H1 (cell line): ENCODE data around the gene SLC35D2. TPM values are rescaled to one million over a fixed set of nuclear protein-coding genes. Genes with fewer than 3 reads are reported as not detected.

ENCODE experiments used
- CTCF ChIA-PET: fragments of 300-600 bp; sonication (Branson Sonifier 250); formaldehyde crosslinking; loops from one replicate; lab custom pipeline; 2021; ENCODE audit not compliant: partially characterized antibody; lab: Charles Lee
- POLR2A ChIA-PET: fragments of 300-600 bp; sonication (Branson Sonifier 250); formaldehyde crosslinking; loops from one replicate; lab custom pipeline; 2021; ENCODE audit warnings: inconsistent platforms; ENCODE audit not compliant: partially characterized antibody; lab: Charles Lee
- DNase-seq, 2 experiments: peaks; one replicate each; pipeline versions ENCODE4 v3.0.0 to v3.0.0-alpha.2; 2010 to 2022; ENCODE audit warnings: low spot score in 2 of 2, low read depth in 1 of 2, mixed read lengths in 1 of 2
- FAIRE-seq: peaks from 2 replicates; lab custom pipeline; 2011; peaks lifted over from hg19 to GRCh38; lab: Jason Lieb, UNC
- H2AFZ ChIP-seq: 2 replicates; pipeline ENCODE4 v1.8.1; 2012; ENCODE audit warnings: low read length, inconsistent platforms
- H2AK5ac ChIP-seq: 2 replicates; pipeline ENCODE4 v1.6.1; 2013; ENCODE audit warnings: low read depth, low read length
- H2BK120ac ChIP-seq: replicated peaks from 2 replicates; pipeline ENCODE3; 2013; ENCODE audit warnings: low read depth, low read length, inconsistent platforms
- H2BK12ac ChIP-seq: 2 replicates; pipeline ENCODE4 v1.6.1; 2013; ENCODE audit warnings: low read depth, low read length
- H2BK15ac ChIP-seq: 2 replicates; pipeline ENCODE4 v1.6.1; 2013; ENCODE audit warnings: low read length
- H2BK20ac ChIP-seq: 2 replicates; pipeline ENCODE4 v1.6.1; 2013; ENCODE audit warnings: low read length
- H2BK5ac ChIP-seq: 2 replicates; pipeline ENCODE4 v1.6.1; 2013; ENCODE audit warnings: low read depth, low read length
- H3K14ac ChIP-seq: 2 replicates; pipeline ENCODE4 v1.6.1; 2013; ENCODE audit warnings: inconsistent platforms; ENCODE audit not compliant: insufficient read length
- H3K18ac ChIP-seq: 2 replicates; pipeline ENCODE4 v1.6.1; 2013; ENCODE audit warnings: low read length; ENCODE audit errors: extremely low read depth
- H3K23ac ChIP-seq: 2 replicates; pipeline ENCODE4 v1.6.1; 2013; ENCODE audit warnings: inconsistent platforms; ENCODE audit not compliant: insufficient read length
- H3K23me2 ChIP-seq: 2 replicates; pipeline ENCODE4 v1.6.1; 2013; ENCODE audit warnings: low read depth, low read length
- H3K27ac ChIP-seq: 2 replicates; pipeline ENCODE4 v1.6.1; 2011; ENCODE audit warnings: low read depth, low read length, inconsistent platforms
- H3K27me3 ChIP-seq, 4 experiments: replicated peaks in 1 of 4; 1 replicate in 1 of 4; 2 replicates in 3 of 4; pipeline versions ENCODE4 v1.6.1 to v1.8.1; 2011 to 2013; ENCODE audit warnings: low read length in 3 of 4, mild to moderate bottlenecking in 3 of 4, inconsistent platforms in 2 of 4, mixed read lengths in 2 of 4, moderate library complexity in 1 of 4; ENCODE audit not compliant: control insufficient read depth in 3 of 4, insufficient read depth in 3 of 4; ENCODE audit errors: extremely low read depth in 1 of 4
- H3K36me3 ChIP-seq, 4 experiments: 2 replicates each; pipeline versions ENCODE4 v1.6.1 to v1.8.1; 2011 to 2013; ENCODE audit warnings: mild to moderate bottlenecking in 4 of 4, low read length in 3 of 4, moderate library complexity in 2 of 4, control low read depth in 1 of 4, inconsistent platforms in 1 of 4; ENCODE audit not compliant: insufficient read depth in 4 of 4, control insufficient read depth in 2 of 4
- H3K4ac ChIP-seq: replicated peaks from 2 replicates; pipeline ENCODE3; 2013; ENCODE audit warnings: low read length, low read depth, mixed read lengths, inconsistent platforms; ENCODE audit not compliant: insufficient read length
- H3K4me1 ChIP-seq, 4 experiments: replicated peaks in 1 of 4; 1 replicate in 1 of 4; 2 replicates in 3 of 4; pipeline versions ENCODE4 v1.6.1 to v1.8.1; 2011 to 2013; ENCODE audit warnings: low read length in 3 of 4, inconsistent platforms in 2 of 4, mixed read lengths in 1 of 4; ENCODE audit not compliant: insufficient read depth in 4 of 4, control insufficient read depth in 3 of 4
- H3K4me2 ChIP-seq, 2 experiments: 2 replicates each; pipeline versions ENCODE4 v1.6.1 to v1.8.1; 2011 to 2013; ENCODE audit warnings: low read depth in 2 of 2, low read length in 2 of 2, control low read depth in 1 of 2, inconsistent platforms in 1 of 2, mild to moderate bottlenecking in 1 of 2; ENCODE audit not compliant: insufficient read depth in 1 of 2
- H3K4me3 ChIP-seq, 4 experiments: fragments of 200-600, 300-600 bp in 1 of 4; sonication (generic), shearing (Covaris generic), sonication (Bioruptor Twin) in 1 of 4; 2 replicates each; pipeline versions ENCODE4 v1.5.1 to v1.8.1; 2011 to 2016; ENCODE audit warnings: low read length in 4 of 4, low read depth in 3 of 4, control low read depth in 2 of 4, inconsistent platforms in 2 of 4, mild to moderate bottlenecking in 2 of 4, mixed read lengths in 1 of 4, moderate library complexity in 1 of 4; ENCODE audit not compliant: insufficient read depth in 2 of 4; ENCODE audit errors: extremely low read depth in 1 of 4
- H3K56ac ChIP-seq: replicated peaks from 2 replicates; pipeline ENCODE3; 2013; ENCODE audit warnings: low read depth, mild to moderate bottlenecking, mixed read lengths, low read length, inconsistent platforms; ENCODE audit not compliant: insufficient read length
- H3K79me1 ChIP-seq: 2 replicates; pipeline ENCODE4 v1.6.1; 2013; ENCODE audit warnings: low read depth, low read length, control low read depth
- H3K79me2 ChIP-seq, 2 experiments: 2 replicates each; pipeline versions ENCODE4 v1.6.1 to v1.8.1; 2012 to 2013; ENCODE audit warnings: low read length in 2 of 2, mild to moderate bottlenecking in 2 of 2, inconsistent platforms in 1 of 2; ENCODE audit not compliant: insufficient read depth in 2 of 2, control insufficient read depth in 1 of 2
- H3K9ac ChIP-seq, 4 experiments: replicated peaks in 1 of 4; 1 replicate in 1 of 4; 2 replicates in 3 of 4; pipeline versions ENCODE4 v1.6.1 to v1.8.1; 2011 to 2013; ENCODE audit warnings: low read depth in 3 of 4, low read length in 3 of 4, control low read depth in 2 of 4, mild to moderate bottlenecking in 2 of 4, moderate library complexity in 2 of 4, inconsistent platforms in 1 of 4; ENCODE audit errors: extremely low read depth in 1 of 4
- H3K9me3 ChIP-seq, 2 experiments: 2 replicates each; pipeline versions ENCODE4 v1.6.1 to v1.8.1; 2012 to 2013; ENCODE audit warnings: mild to moderate bottlenecking in 2 of 2, moderate library complexity in 2 of 2, control low read depth in 1 of 2, inconsistent platforms in 1 of 2, low read depth in 1 of 2, low read length in 1 of 2, mixed read lengths in 1 of 2; ENCODE audit not compliant: insufficient read depth in 2 of 2
- H4K20me1 ChIP-seq, 2 experiments: replicated peaks in 1 of 2; 2 replicates each; pipeline versions ENCODE3 to v1.8.1; 2011 to 2013; ENCODE audit warnings: inconsistent platforms in 2 of 2, low read length in 2 of 2, mild to moderate bottlenecking in 1 of 2; ENCODE audit not compliant: insufficient read depth in 2 of 2, control insufficient read depth in 1 of 2
- H4K5ac ChIP-seq: 2 replicates; pipeline ENCODE4 v1.6.1; 2013; ENCODE audit warnings: low read length, low read depth, mixed read lengths, inconsistent platforms; ENCODE audit not compliant: insufficient read length
- H4K8ac ChIP-seq: 2 replicates; pipeline ENCODE4 v1.8.0; 2013; ENCODE audit warnings: mild to moderate bottlenecking, moderate library complexity, low read length, inconsistent platforms; ENCODE audit not compliant: insufficient read depth; ENCODE audit errors: extremely low read depth
- H4K91ac ChIP-seq: replicated peaks from 2 replicates; pipeline ENCODE3; 2013; ENCODE audit warnings: low read length, mixed read lengths, inconsistent platforms; ENCODE audit not compliant: insufficient read length
- ATF3 ChIP-seq: IDR thresholded peaks from 2 replicates; pipeline ENCODE4 v1.6.1; 2011; ENCODE audit warnings: low read depth, mild to moderate bottlenecking, low read length; ENCODE audit not compliant: insufficient read depth
- BACH1 ChIP-seq: IDR thresholded peaks from 2 replicates; pipeline ENCODE4 v1.6.1; 2012; ENCODE audit warnings: low read length, improper control_type of control experiment
- CTBP2 ChIP-seq: IDR thresholded peaks from 2 replicates; pipeline ENCODE4 v1.7.0; 2011; ENCODE audit warnings: borderline replicate concordance, mild to moderate bottlenecking, moderate library complexity, mixed read lengths, low read length; ENCODE audit not compliant: insufficient read depth, insufficient read length
- HDAC6 ChIP-seq: IDR thresholded peaks from one replicate; pipeline ENCODE4 v1.7.1; 2012; ENCODE audit warnings: low read depth, mild to moderate bottlenecking, inconsistent platforms, low read length, moderate library complexity
- JUND ChIP-seq: IDR thresholded peaks from 2 replicates; pipeline ENCODE4 v1.6.1; 2011; ENCODE audit warnings: mild to moderate bottlenecking, improper control_type of control experiment, low read length
- KDM1A ChIP-seq: fragments of 200-600, 300-600 bp; sonication (generic); IDR thresholded peaks from 2 replicates; pipeline ENCODE4 v1.7.1; 2016; ENCODE audit warnings: mild to moderate bottlenecking, low read length, borderline replicate concordance
- KDM4A ChIP-seq: IDR thresholded peaks from one replicate; pipeline ENCODE4 v1.7.1; 2012; ENCODE audit warnings: low read depth, mild to moderate bottlenecking, moderate library complexity, low read length, inconsistent platforms; ENCODE audit not compliant: severe bottlenecking
- MAFK ChIP-seq: IDR thresholded peaks from 2 replicates; pipeline ENCODE4 v1.6.1; 2012; ENCODE audit warnings: low read depth, mild to moderate bottlenecking, improper control_type of control experiment, low read length
- MAX ChIP-seq: IDR thresholded peaks from 2 replicates; pipeline ENCODE4 v1.6.1; 2012; ENCODE audit warnings: inconsistent platforms
- NRF1 ChIP-seq: IDR thresholded peaks from 2 replicates; pipeline ENCODE4 v1.6.1; 2011; ENCODE audit warnings: mild to moderate bottlenecking, low read depth, low read length, improper control_type of control experiment
- RNF2 ChIP-seq: fragments of 200-900, 300-1000 bp; sonication (generic); IDR thresholded peaks from 2 replicates; pipeline ENCODE4 v1.7.1; 2016; ENCODE audit warnings: borderline replicate concordance, low read depth, mild to moderate bottlenecking, antibody characterized with exemption, low read length; ENCODE audit not compliant: poor library complexity, severe bottlenecking; ENCODE audit errors: missing control alignments
- SRF ChIP-seq: IDR thresholded peaks from 2 replicates; pipeline ENCODE4 v1.6.1; 2011; ENCODE audit warnings: mild to moderate bottlenecking, low read depth, low read length, moderate library complexity
- YY1 ChIP-seq: IDR thresholded peaks from 2 replicates; pipeline ENCODE4 v1.6.1; 2011; ENCODE audit warnings: low read depth, mild to moderate bottlenecking, low read length
- WGBS, 2 experiments: shearing (Covaris generic) in 1 of 2; methylation state at CpG; one replicate each; pipeline versions ENCODE4 v1.1.6 to v1.1.7; 2013 to 2015; ENCODE audit warnings: low lambda C conversion rate in 2 of 2, mixed read lengths in 2 of 2, inconsistent platforms in 1 of 2, low coverage in 1 of 2, missing lambda C conversion rate in 1 of 2; ENCODE audit not compliant: insufficient replicate concordance in 2 of 2, insufficient coverage in 1 of 2, insufficient read length in 1 of 2; ENCODE audit errors: extremely low coverage in 1 of 2, missing lambda C conversion rate in 1 of 2; 5-methylcytosine and 5-hydroxymethylcytosine counted together
- polyA plus RNA-seq, 7 experiments: library from polyadenylated mRNA; depleted of rRNA in 3 of 7; stranded (reverse) in 5 of 7; unstranded in 2 of 7; fragments of >200 nt in 5 of 7; fragments of 200-250 nt in 2 of 7; gene quantifications; 1 replicate in 5 of 7; 2 replicates in 1 of 7; 4 replicates in 1 of 7; pipeline versions ENCODE4 v1.2.1 to v1.2.3, GENCODE V29; 2011 to 2013; ENCODE audit warnings: missing spikeins in 2 of 7, mixed read lengths in 2 of 7
- total RNA-seq: library from RNA; stranded (reverse); fragmentation: NEBNext Ultra II Directional; extraction: Animal tissue kit (Norgen Biotek cat#: 25700); gene quantifications from 2 replicates; pipeline ENCODE4 v1.2.1, GENCODE V29; 2021

The SLC35D2 gene
- total and polyA plus RNA-seq, 2 of the 8 experiments (the other 6 are each of a cell fraction or from before 2014, with no cell fraction given) = 9.6 to 11.5 TPM

- DNase-seq (no peak), FAIRE-seq (no peak)
- H3K4me2 ChIP-seq = no peak overlapping the region
- no peak overlapping the region for H2BK12ac ChIP-seq
- 96% methylated on average over 12 of the region's 12 CpGs; no CpG with 5 or more reads in 1 of the 2 experiments for WGBS, 2 experiments
- no peak overlapping the region for H2BK120ac ChIP-seq
- POLR2A ChIA-PET = no interaction called here
- H3K36me3 ChIP-seq = peaks cover 9 to 50% (median 33%) of the 10 kb centered on the region in 4 experiments
- H2AFZ ChIP-seq = no peak overlapping the region
- H3K4me1 ChIP-seq = peaks cover 5 to 12% (median 8%) of the 10 kb centered on the region in 4 experiments; a peak in 6 of 7 replicates
- no peak overlapping the region for H3K18ac ChIP-seq
- CTCF ChIA-PET = interaction anchor here (1.0 to 2.0 kb wide), 2 partner anchors 38 to 64 kb away, joined by 3 to 4 read pairs; no protein-coding TSS in a partner anchor
- no peaks in the 10 kb centered on the region for H3K27me3 ChIP-seq
- H3K23me2 ChIP-seq = no peaks in the 10 kb centered on the region
- H3K27ac ChIP-seq = no peak overlapping the region
- no peak overlapping the region for H3K4me3 ChIP-seq
- H2BK5ac ChIP-seq = no peak overlapping the region
- H3K79me1 ChIP-seq = no peaks in the 10 kb centered on the region
- no peak overlapping the region for H3K9ac ChIP-seq
- no peak overlapping the region for H3K56ac ChIP-seq
- no peak overlapping the region for H2BK15ac ChIP-seq
- H3K4ac ChIP-seq = no peak overlapping the region
- H3K9me3 ChIP-seq = no peaks in the 10 kb centered on the region
- no peak overlapping the region for H4K5ac ChIP-seq
- no peak overlapping the region for H2BK20ac ChIP-seq
- H4K91ac ChIP-seq = no peak overlapping the region
- no peak overlapping the region for H3K23ac ChIP-seq
- peaks cover 0 to 5% of the 10 kb centered on the region in 2 experiments for H4K20me1 ChIP-seq
- H2AK5ac ChIP-seq = no peak overlapping the region
- peaks cover 0 to 3% of the 10 kb centered on the region in 2 experiments; a peak in 2 of 4 replicates for H3K79me2 ChIP-seq
- H4K8ac ChIP-seq = no peak overlapping the region
- H3K14ac ChIP-seq = no peak overlapping the region
- TF ChIP-seq YY1 = no peak
- no peak for TF ChIP-seq SRF
- no peak for TF ChIP-seq HDAC6
- no peak for TF ChIP-seq KDM4A
- TF ChIP-seq RNF2 = no peak
- no peak for TF ChIP-seq NRF1
- no peak for TF ChIP-seq KDM1A
- no peak for TF ChIP-seq CTBP2
- TF ChIP-seq MAFK = no peak
- no peak for TF ChIP-seq JUND
- TF ChIP-seq MAX = no peak
- TF ChIP-seq ATF3 = no peak
- no peak for TF ChIP-seq BACH1
Observed at GRCh38 chr9:96392263-96392662, 8.8 kb upstream of the SLC35D2 start.
